Neural cell (in vitro differentiated cells): ENCODE data around the gene DZIP3. TPM values are rescaled to one million over a fixed set of nuclear protein-coding genes. Genes with fewer than 3 reads are reported as not detected.

Experiments used
- H2AFZ ChIP-seq: fragments of 200-600, 300-800 bp; sonication (generic), shearing (Covaris generic); 2 replicates; pipeline ENCODE4 v1.6.0; 2014; ENCODE audit warnings: low read depth, mild to moderate bottlenecking, antibody characterized with exemption, low read length, moderate library complexity
- H3F3A ChIP-seq: fragments of 200-600 bp; shearing (Covaris generic); 2 replicates; pipeline ENCODE4 v1.6.1; 2016; ENCODE audit warnings: mild to moderate bottlenecking, moderate library complexity, mixed read lengths, antibody characterized with exemption, low read length; ENCODE audit not compliant: insufficient read depth, poor library complexity, severe bottlenecking
- H3K27ac ChIP-seq: fragments of 200-600, 300-800 bp; sonication (generic), shearing (Covaris generic); 2 replicates; pipeline ENCODE4 v1.5.1; 2014; ENCODE audit warnings: mild to moderate bottlenecking, low read length, moderate library complexity
- H3K27me3 ChIP-seq: fragments of 300-800, 200-600 bp; sonication (generic), shearing (Covaris generic); 2 replicates; pipeline ENCODE4 v1.6.0; 2014; ENCODE audit warnings: mild to moderate bottlenecking, low read depth, low read length, moderate library complexity; ENCODE audit not compliant: insufficient read depth
- H3K36me3 ChIP-seq: fragments of 300-800, 200-600 bp; sonication (generic), shearing (Covaris generic); 2 replicates; pipeline ENCODE4 v1.5.1; 2014; ENCODE audit warnings: mild to moderate bottlenecking, antibody characterized with exemption, low read length, moderate library complexity; ENCODE audit not compliant: insufficient read depth
- H3K4me2 ChIP-seq: fragments of 300-800, 200-600 bp; sonication (generic), shearing (Covaris generic); 2 replicates; pipeline ENCODE4 v1.6.0; 2014; ENCODE audit warnings: mild to moderate bottlenecking, low read length
- H3K4me3 ChIP-seq: fragments of 300-800, 200-600 bp; sonication (generic), shearing (Covaris generic); 2 replicates; pipeline ENCODE4 v1.5.1; 2014; ENCODE audit warnings: mild to moderate bottlenecking, low read length, moderate library complexity
- H3K79me2 ChIP-seq: fragments of 200-600 bp; shearing (Covaris generic); replicated peaks from 2 replicates; pipeline ENCODE4 v1.6.0; 2014; ENCODE audit warnings: mild to moderate bottlenecking, low read length, moderate library complexity; ENCODE audit not compliant: insufficient read depth
- H3K9ac ChIP-seq: fragments of 300-800, 200-600 bp; sonication (generic), shearing (Covaris generic); 2 replicates; pipeline ENCODE4 v1.6.1; 2016; ENCODE audit warnings: mild to moderate bottlenecking, low read length, mixed read lengths
- H3K9me2 ChIP-seq: fragments of 200-600 bp; shearing (Covaris generic); 2 replicates; pipeline ENCODE4 v1.6.1; 2016; ENCODE audit warnings: mild to moderate bottlenecking, low read length, mixed read lengths; ENCODE audit not compliant: insufficient read depth
- H3K9me3 ChIP-seq: fragments of 200-600, 300-800 bp; sonication (generic), shearing (Covaris generic); 2 replicates; pipeline ENCODE4 v1.6.1; 2016; ENCODE audit warnings: mild to moderate bottlenecking, mixed run types, low read length, moderate library complexity, mixed read lengths
- H4K20me1 ChIP-seq: fragments of 200-600 bp; shearing (Covaris generic); 2 replicates; pipeline ENCODE4 v1.6.1; 2016; ENCODE audit warnings: mild to moderate bottlenecking, mixed run types; ENCODE audit not compliant: insufficient read depth
- CTCF ChIP-seq: fragments of 450-650 bp; IDR thresholded peaks from 2 replicates; pipeline ENCODE4 v1.5.1; 2014; ENCODE audit warnings: antibody characterized with exemption, mild to moderate bottlenecking, moderate library complexity; ENCODE audit not compliant: poor library complexity, severe bottlenecking
- EP300 ChIP-seq: fragments of 450-650 bp; conservative IDR thresholded peaks from 2 replicates; pipeline ENCODE4 v1.6.1; 2014; ENCODE audit warnings: antibody characterized with exemption, mild to moderate bottlenecking, moderate library complexity; ENCODE audit not compliant: poor library complexity, severe bottlenecking
- EZH2 ChIP-seq: fragments of 200-600, 300-800 bp; shearing (Covaris generic), sonication (generic); IDR thresholded peaks from 2 replicates; pipeline ENCODE4 v1.6.1; 2014; ENCODE audit warnings: antibody characterized with exemption, low read length, borderline replicate concordance, mild to moderate bottlenecking; ENCODE audit not compliant: insufficient read depth, poor library complexity, severe bottlenecking
- MXI1 ChIP-seq: fragments of 450-650 bp; conservative IDR thresholded peaks from 2 replicates; pipeline ENCODE4 v1.6.1; 2014; ENCODE audit warnings: antibody characterized with exemption, mild to moderate bottlenecking; ENCODE audit not compliant: poor library complexity, severe bottlenecking
- POLR2AphosphoS5 ChIP-seq: IDR thresholded peaks from 2 replicates; pipeline ENCODE4 v1.6.1; 2012
- RAD21 ChIP-seq: fragments of 450-650 bp; conservative IDR thresholded peaks from 2 replicates; pipeline ENCODE4 v1.6.1; 2014; ENCODE audit warnings: antibody characterized with exemption, mild to moderate bottlenecking, moderate library complexity
- SMC3 ChIP-seq: fragments of 450-650 bp; conservative IDR thresholded peaks from 2 replicates; pipeline ENCODE4 v1.6.1; 2014; ENCODE audit warnings: antibody characterized with exemption, mild to moderate bottlenecking, moderate library complexity; ENCODE audit not compliant: poor library complexity
- TAF1 ChIP-seq: IDR thresholded peaks from 2 replicates; pipeline ENCODE4 v1.6.1; 2012; ENCODE audit warnings: low read depth
- polyA plus RNA-seq: library from polyadenylated mRNA; depleted of rRNA; stranded (reverse); fragments of >200 nt; gene quantifications from 2 replicates; pipeline ENCODE4 v1.2.3, GENCODE V29; 2014
- TF ChIP-seq, protein P1 (sequence below): IDR thresholded peaks from 2 replicates; pipeline ENCODE4 v1.6.1; 2012; ENCODE audit warnings: borderline replicate concordance

The DZIP3 gene
- polyA plus RNA-seq, 1 donor from 2014 or later, result 52.5 TPM

GRCh38 chr3:108554229-108554628 is 35.3 kb upstream of the DZIP3 start:
- H4K20me1 ChIP-seq, result no peaks in the 10 kb centered on the region
- no peaks in the 10 kb centered on the region for H3K27me3 ChIP-seq
- no peak overlapping the region for H3K9ac ChIP-seq
- no peaks in the 10 kb centered on the region for H3K9me2 ChIP-seq
- no peak for TF ChIP-seq RAD21
- no peak for TF ChIP-seq SMC3
- no peak for TF ChIP-seq POLR2AphosphoS5
- no peak for TF ChIP-seq TAF1
- TF ChIP-seq, protein P1, sequence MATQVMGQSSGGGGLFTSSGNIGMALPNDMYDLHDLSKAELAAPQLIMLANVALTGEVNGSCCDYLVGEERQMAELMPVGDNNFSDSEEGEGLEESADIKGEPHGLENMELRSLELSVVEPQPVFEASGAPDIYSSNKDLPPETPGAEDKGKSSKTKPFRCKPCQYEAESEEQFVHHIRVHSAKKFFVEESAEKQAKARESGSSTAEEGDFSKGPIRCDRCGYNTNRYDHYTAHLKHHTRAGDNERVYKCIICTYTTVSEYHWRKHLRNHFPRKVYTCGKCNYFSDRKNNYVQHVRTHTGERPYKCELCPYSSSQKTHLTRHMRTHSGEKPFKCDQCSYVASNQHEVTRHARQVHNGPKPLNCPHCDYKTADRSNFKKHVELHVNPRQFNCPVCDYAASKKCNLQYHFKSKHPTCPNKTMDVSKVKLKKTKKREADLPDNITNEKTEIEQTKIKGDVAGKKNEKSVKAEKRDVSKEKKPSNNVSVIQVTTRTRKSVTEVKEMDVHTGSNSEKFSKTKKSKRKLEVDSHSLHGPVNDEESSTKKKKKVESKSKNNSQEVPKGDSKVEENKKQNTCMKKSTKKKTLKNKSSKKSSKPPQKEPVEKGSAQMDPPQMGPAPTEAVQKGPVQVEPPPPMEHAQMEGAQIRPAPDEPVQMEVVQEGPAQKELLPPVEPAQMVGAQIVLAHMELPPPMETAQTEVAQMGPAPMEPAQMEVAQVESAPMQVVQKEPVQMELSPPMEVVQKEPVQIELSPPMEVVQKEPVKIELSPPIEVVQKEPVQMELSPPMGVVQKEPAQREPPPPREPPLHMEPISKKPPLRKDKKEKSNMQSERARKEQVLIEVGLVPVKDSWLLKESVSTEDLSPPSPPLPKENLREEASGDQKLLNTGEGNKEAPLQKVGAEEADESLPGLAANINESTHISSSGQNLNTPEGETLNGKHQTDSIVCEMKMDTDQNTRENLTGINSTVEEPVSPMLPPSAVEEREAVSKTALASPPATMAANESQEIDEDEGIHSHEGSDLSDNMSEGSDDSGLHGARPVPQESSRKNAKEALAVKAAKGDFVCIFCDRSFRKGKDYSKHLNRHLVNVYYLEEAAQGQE, result no peak
- no peak for TF ChIP-seq EP300
- no peaks in the 10 kb centered on the region for H3K9me3 ChIP-seq
- no peak overlapping the region for H3K27ac ChIP-seq
- H3K79me2 ChIP-seq, result no peaks in the 10 kb centered on the region
- no peaks in the 10 kb centered on the region for H3K36me3 ChIP-seq
- no peak overlapping the region for H3K4me3 ChIP-seq
- H3K4me2 ChIP-seq, result no peak overlapping the region
- H2AFZ ChIP-seq, result no peak overlapping the region
- no peaks in the 10 kb centered on the region for H3F3A ChIP-seq

DNA sequence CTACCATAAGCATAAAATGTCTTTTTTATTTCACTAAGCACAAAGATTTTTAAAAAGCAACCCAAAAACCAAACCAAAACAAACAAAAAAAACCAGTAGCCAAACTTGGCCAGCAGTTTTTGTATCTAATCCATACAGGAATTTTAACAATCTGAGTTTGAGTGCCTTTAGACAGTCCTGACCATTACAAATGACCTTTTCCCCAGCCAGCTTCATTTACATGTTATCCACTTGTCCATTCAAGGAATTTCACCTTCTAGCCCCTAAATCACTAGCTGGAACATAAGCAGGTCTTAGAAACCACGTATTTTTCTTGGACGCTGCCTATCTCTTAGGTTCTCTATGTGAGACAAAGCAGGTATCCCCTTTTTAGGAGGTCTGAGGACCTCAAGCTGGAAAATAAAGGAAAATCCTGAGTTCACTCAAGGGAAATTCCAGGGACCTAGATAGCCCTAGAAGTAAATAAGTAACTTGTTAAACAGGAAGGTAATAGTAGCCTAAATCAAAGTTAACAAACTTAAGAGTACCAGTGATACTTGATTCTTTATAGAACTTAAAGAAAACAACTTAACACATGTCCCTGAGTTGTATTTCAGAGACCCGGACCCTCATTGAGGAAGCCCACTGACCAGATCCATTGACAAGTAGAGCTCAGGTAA is 34.5 kb upstream of the DZIP3 start:
- no peak overlapping the region for H3K27ac ChIP-seq
- H3K36me3 ChIP-seq, result no peaks in the 10 kb centered on the region

More for the DNA sequence above, 34.5 kb upstream of the DZIP3 start:
- Histone ChIP-seq H4K20me1 (no peaks in the 10 kb centered on the region), H3K9me2 (no peaks in the 10 kb centered on the region), H3K9ac (no peak overlapping the region), H3K27me3 (no peaks in the 10 kb centered on the region), H3K4me3 (no peak overlapping the region), H3K9me3 (no peaks in the 10 kb centered on the region), H3F3A (no peaks in the 10 kb centered on the region), H2AFZ (no peak overlapping the region), H3K79me2 (no peaks in the 10 kb centered on the region), H3K4me2 (no peak overlapping the region)
- no peak for TF ChIP-seq TAF1
- TF ChIP-seq MXI1, result no peak
- no peak for TF ChIP-seq EZH2
- TF ChIP-seq EP300, result no peak
- no peak for TF ChIP-seq CTCF
- no peak for TF ChIP-seq RAD21
- no peak for TF ChIP-seq POLR2AphosphoS5
- TF ChIP-seq, protein P1, result no peak
- no peak for TF ChIP-seq SMC3
